NCI-H82 (cell line): ENCODE data around the gene HDHD3.
A peak's percentile ranks its signal among the peaks of the same experiment; 100 is the strongest.
"Not testable (repeated sequence)": the region's sequence is repeated elsewhere in the genome, so short reads cannot be mapped to it uniquely, and the experiment has no call there.

Experiments used
- DNase-seq: peaks from one replicate; lab custom pipeline; 2025; lab: John Stamatoyannopoulos, UW

HDHD3 gene

GRCh38 chr9:113376634-113377567 lies at the start of gene HDHD3:
Gene HDHD3, minus strand, starts transcription at chr9:113376986. Its CDS starts 2,632 bp downstream, at chr9:113374354.
- DNase-seq = peak; percentile 89

GRCh38 chr9:113425072-113425471 lies 48.3 kb upstream of the HDHD3 start:
- DNase-seq = no peak

- DNase-seq = no peak
These were observed 44.9 kb upstream of the HDHD3 start for GRCh38 chr9:113421726-113422125.

- DNase-seq = peak; percentile 21
These were observed 40.6 kb upstream of the HDHD3 start for GRCh38 chr9:113417370-113417769.

- DNase-seq = no peak
These were observed 39.4 kb upstream of the HDHD3 start for GRCh38 chr9:113416149-113416721.

- DNase-seq = peak; percentile 98
These were observed 33.5 kb upstream of the HDHD3 start, which contains the start of the genes C9orf43 and POLE3 for GRCh38 chr9:113410207-113410864. Gene C9orf43, plus strand, starts transcription at chr9:113410747. Its CDS starts 2,747 bp downstream, at chr9:113413494. Gene POLE3, minus strand, starts transcription at chr9:113410675. Its CDS starts 382 bp downstream, at chr9:113410293.

- no peak for DNase-seq
These were observed 33.1 kb upstream of the HDHD3 start for GRCh38 chr9:113409883-113410206.

GRCh38 chr9:113409481-113409880 lies 32.7 kb upstream of the HDHD3 start:
- DNase-seq = peak; percentile 41

- DNase-seq = peak; percentile 76
These were observed 30.2 kb upstream of the HDHD3 start for GRCh38 chr9:113406873-113407511.

GRCh38 chr9:113406353-113406752 lies 29.6 kb upstream of the HDHD3 start:
- not testable (repeated sequence) for DNase-seq

- DNase-seq = no peak
These were observed 26.9 kb upstream of the HDHD3 start for GRCh38 chr9:113403646-113404045.

GRCh38 chr9:113401027-113401792 lies 24.4 kb upstream of the HDHD3 start, which contains the start of gene ALAD:
Gene ALAD, minus strand, starts transcription at chr9:113401284. Its CDS starts 7,725 bp downstream, at chr9:113393559.
- DNase-seq = peak; percentile 99

- DNase-seq = no peak
These were observed 22.9 kb upstream of the HDHD3 start for GRCh38 chr9:113399646-113400200.

- no peak for DNase-seq
These were observed 22.0 kb upstream of the HDHD3 start for GRCh38 chr9:113398796-113399195.

GRCh38 chr9:113397203-113397631 lies 20.4 kb upstream of the HDHD3 start:
- DNase-seq = no peak

- no peak for DNase-seq
These were observed 18.4 kb upstream of the HDHD3 start for GRCh38 chr9:113395000-113395861.

GRCh38 chr9:113393281-113393680 lies 16.5 kb upstream of the HDHD3 start:
- DNase-seq = no peak

- no peak for DNase-seq
These were observed 15.1 kb upstream of the HDHD3 start for GRCh38 chr9:113391917-113392316.

- DNase-seq = no peak
These were observed 13.6 kb upstream of the HDHD3 start for GRCh38 chr9:113390192-113390960.
